Measurements from ENCODE around the gene HOXB5.
A peak's percentile ranks its signal among the peaks of the same experiment; 100 is the strongest.

Gene HOXB5

GRCh38 chr17:48610282-48611211 lies 17.0 kb upstream of the HOXB5 start, which contains the start of gene HOXB7:
Gene HOXB7, minus strand, starts transcription at chr17:48611017. Its CDS starts 99 bp downstream, at chr17:48610918.
- peaks cover 38% of the 10 kb centered on the region for H3K4me1 ChIP-seq (ENCODE audit: insufficient read depth, low read length, poor library complexity, severe bottlenecking)
- no peaks in the 10 kb centered on the region for H3K9me3 ChIP-seq (ENCODE audit: insufficient read depth, low read depth, low read length)
- H3K4me2 ChIP-seq (ENCODE audit: low read depth, low read length, poor library complexity, severe bottlenecking), result peak within 1 kb of the TSS; percentile 98
- H3K4me3 ChIP-seq (ENCODE audit: low read length, poor library complexity, severe bottlenecking), result peak within 1 kb of the TSS; percentile 89
- no peaks in the 10 kb centered on the region for H3K9me2 ChIP-seq (replicated peaks; ENCODE audit: low read depth, low read length)
- H3K9ac ChIP-seq (ENCODE audit: low read depth, low read length, poor library complexity, severe bottlenecking), result peak within 1 kb of the TSS; percentile 100
- no peak for TF ChIP-seq CTCF (conservative IDR thresholded peaks at IDR 0.05; ENCODE audit: low read length)
- TF ChIP-seq EZH2phosphoT487 (IDR thresholded peaks at IDR 0.05; ENCODE audit: borderline replicate concordance), result no peak
- peaks cover 9% of the 10 kb centered on the region for H4K20me1 ChIP-seq (ENCODE audit: insufficient read depth, low read length, poor library complexity, severe bottlenecking)
- H2AFZ ChIP-seq (ENCODE audit: low read length), result no peak within 1 kb of the TSS
- H3K27me3 ChIP-seq (ENCODE audit: insufficient read depth, low read length, poor library complexity, severe bottlenecking), result peaks cover 18% of the 10 kb centered on the region
- 0 out of 2 replicates have a peak, but pooled peaks cover 4% of the 10 kb centered on the region for H3F3A ChIP-seq (ENCODE audit: low read depth)
- H3K36me3 ChIP-seq (ENCODE audit: insufficient read depth, low read length), result no peaks in the 10 kb centered on the region
- peaks cover 100% of the 10 kb centered on the region for H3K79me2 ChIP-seq (ENCODE audit: insufficient read depth, low read length)

- H3K36me3 ChIP-seq (ENCODE audit: insufficient read depth, low read length), result no peaks in the 10 kb centered on the region
- H3K27me3 ChIP-seq (ENCODE audit: insufficient read depth, low read length, poor library complexity, severe bottlenecking), result peaks cover 18% of the 10 kb centered on the region
- no peaks in the 10 kb centered on the region for H3K9me3 ChIP-seq (ENCODE audit: insufficient read depth, low read depth, low read length)
- H3K4me3 ChIP-seq (ENCODE audit: low read length, poor library complexity, severe bottlenecking), result peak overlapping the region; percentile 89
- peaks cover 40% of the 10 kb centered on the region for H3K4me1 ChIP-seq (ENCODE audit: insufficient read depth, low read length, poor library complexity, severe bottlenecking)
- H3K9me2 ChIP-seq (replicated peaks; ENCODE audit: low read depth, low read length), result no peaks in the 10 kb centered on the region
- H3K79me2 ChIP-seq (ENCODE audit: insufficient read depth, low read length), result peaks cover 100% of the 10 kb centered on the region
- H3K9ac ChIP-seq (ENCODE audit: low read depth, low read length, poor library complexity, severe bottlenecking), result peak overlapping the region; percentile 100
- H2AFZ ChIP-seq (ENCODE audit: low read length), result no peak overlapping the region
- 0 out of 2 replicates have a peak, but pooled peaks cover 4% of the 10 kb centered on the region for H3F3A ChIP-seq (ENCODE audit: low read depth)
- H3K4me2 ChIP-seq (ENCODE audit: low read depth, low read length, poor library complexity, severe bottlenecking), result peak overlapping the region; percentile 98
- TF ChIP-seq CTCF (conservative IDR thresholded peaks at IDR 0.05; ENCODE audit: low read length) (no peak), EZH2phosphoT487 (IDR thresholded peaks at IDR 0.05; ENCODE audit: borderline replicate concordance) (no peak)
- peaks cover 9% of the 10 kb centered on the region for H4K20me1 ChIP-seq (ENCODE audit: insufficient read depth, low read length, poor library complexity, severe bottlenecking)
Observed at GRCh38 chr17:48609759-48610281, 16.2 kb upstream of the HOXB5 start.

- peaks cover 14% of the 10 kb centered on the region for H4K20me1 ChIP-seq (ENCODE audit: insufficient read depth, low read length, poor library complexity, severe bottlenecking)
- H3K4me2 ChIP-seq (ENCODE audit: low read depth, low read length, poor library complexity, severe bottlenecking), result peak overlapping the region; percentile 98
- H3K79me2 ChIP-seq (ENCODE audit: insufficient read depth, low read length), result peaks cover 100% of the 10 kb centered on the region
- H3K36me3 ChIP-seq (ENCODE audit: insufficient read depth, low read length), result no peaks in the 10 kb centered on the region
- TF ChIP-seq EZH2phosphoT487 (IDR thresholded peaks at IDR 0.05; ENCODE audit: borderline replicate concordance) (no peak), CTCF (conservative IDR thresholded peaks at IDR 0.05; ENCODE audit: low read length) (no peak)
- H3K27me3 ChIP-seq (ENCODE audit: insufficient read depth, low read length, poor library complexity, severe bottlenecking), result peaks cover 20% of the 10 kb centered on the region
- no peak overlapping the region for H2AFZ ChIP-seq (ENCODE audit: low read length)
- H3K4me3 ChIP-seq (ENCODE audit: low read length, poor library complexity, severe bottlenecking), result peak overlapping the region; percentile 89
- peaks cover 40% of the 10 kb centered on the region for H3K4me1 ChIP-seq (ENCODE audit: insufficient read depth, low read length, poor library complexity, severe bottlenecking)
- 0 out of 2 replicates have a peak, but pooled peaks cover 4% of the 10 kb centered on the region for H3F3A ChIP-seq (ENCODE audit: low read depth)
- H3K9me3 ChIP-seq (ENCODE audit: insufficient read depth, low read depth, low read length), result no peaks in the 10 kb centered on the region
- no peaks in the 10 kb centered on the region for H3K9me2 ChIP-seq (replicated peaks; ENCODE audit: low read depth, low read length)
- peak overlapping the region; percentile 100 for H3K9ac ChIP-seq (ENCODE audit: low read depth, low read length, poor library complexity, severe bottlenecking)
Observed at GRCh38 chr17:48609033-48609432, 15.5 kb upstream of the HOXB5 start.

Data from Loucy (cell line).